CD4-positive, alpha-beta T cell treated with Interleukin-17A for 4 hours (primary cell): ENCODE results near the gene MROH2B.
"Not testable (repeated sequence)": the region's sequence is repeated elsewhere in the genome, so short reads cannot be mapped to it uniquely, and the experiment has no call there.

ENCODE experiments used
- DNase-seq: peaks from one replicate; pipeline ENCODE4 v3.0.0-alpha.2; 2020; ENCODE audit warnings: mixed read lengths

Gene MROH2B

DNA sequence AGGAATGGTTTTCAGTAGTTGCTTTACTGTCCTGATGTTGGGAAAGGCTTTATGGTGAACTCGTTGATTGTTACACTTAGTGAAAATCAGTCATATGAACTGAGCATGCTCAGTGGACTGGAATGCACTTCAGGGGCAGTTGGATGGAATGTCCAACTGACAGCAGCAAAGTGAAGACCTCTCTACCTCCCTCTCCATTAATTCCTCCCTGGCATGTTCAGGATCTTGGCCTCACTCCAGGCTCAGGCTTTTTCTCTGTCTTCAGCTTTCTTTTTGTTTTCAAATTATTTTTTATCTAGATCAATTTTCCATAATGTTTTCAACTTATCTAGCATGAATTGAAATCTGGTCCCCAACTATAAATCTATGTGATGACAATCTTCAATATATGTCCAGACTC lies at the start of gene MROH2B:
Gene MROH2B (minus strand): TSS at position 101 of the 400 bp plus-strand sequence. CDS start 490 bp downstream, outside the sequence.
- no peak for DNase-seq

DNA sequence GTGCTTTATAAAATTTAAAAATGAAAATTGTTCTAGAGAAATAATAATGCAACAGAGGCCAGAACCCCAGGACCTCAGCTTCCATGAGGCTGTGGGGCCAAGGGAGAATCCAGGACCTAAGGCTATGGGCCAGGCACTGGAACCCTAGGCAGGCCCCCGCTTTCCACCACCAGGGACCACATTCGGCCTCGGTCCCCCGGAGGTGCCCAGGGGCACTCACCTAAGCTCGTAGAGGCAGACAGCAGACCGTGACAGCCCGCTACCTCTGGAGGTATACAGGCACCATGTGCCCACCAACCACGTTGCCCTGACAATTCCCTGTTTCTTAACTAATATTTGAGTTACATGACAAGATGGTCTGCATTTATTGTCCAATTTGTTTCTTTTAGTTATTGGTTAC lies 49.5 kb upstream of the MROH2B start:
- DNase-seq: no peak

DNA sequence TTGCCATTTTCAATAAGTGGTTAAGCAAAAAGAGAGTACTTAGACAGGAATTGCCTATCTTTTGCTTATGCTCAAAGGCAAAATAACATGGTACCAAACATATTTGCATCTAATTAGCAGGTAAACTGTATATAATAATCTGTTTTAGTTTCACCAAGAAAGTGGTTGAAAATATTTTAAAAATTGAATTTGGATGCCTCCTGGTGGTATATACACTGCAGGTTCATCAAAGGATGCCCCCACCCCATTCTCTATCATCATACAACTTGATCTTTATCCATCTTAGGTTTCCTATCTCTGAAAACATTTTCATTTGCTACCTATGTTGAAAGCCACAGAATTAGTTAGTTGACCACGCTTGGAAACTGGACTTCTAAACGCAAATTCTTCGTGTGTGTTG lies 47.0 kb upstream of the MROH2B start:
- no peak for DNase-seq

DNA sequence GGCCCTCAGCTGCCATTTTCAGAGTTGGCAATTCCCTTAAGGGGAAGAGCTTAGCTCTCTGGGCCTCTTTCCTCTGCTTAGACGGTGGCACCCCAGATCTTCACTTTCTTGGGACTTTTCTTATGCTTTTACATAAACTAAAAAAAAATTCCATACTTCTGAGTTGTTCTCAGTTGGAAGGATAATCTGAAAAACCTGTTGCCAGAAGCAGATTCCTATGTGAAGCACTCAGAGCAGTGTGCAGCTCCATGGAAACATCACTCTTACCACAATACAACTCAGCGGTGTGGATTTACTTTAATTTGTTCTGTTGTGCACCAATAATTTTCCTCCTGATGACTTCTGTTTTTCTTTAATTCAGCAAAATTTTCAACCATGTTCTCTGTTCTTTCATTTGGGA lies 44.1 kb upstream of the MROH2B start:
- DNase-seq: no peak

DNA sequence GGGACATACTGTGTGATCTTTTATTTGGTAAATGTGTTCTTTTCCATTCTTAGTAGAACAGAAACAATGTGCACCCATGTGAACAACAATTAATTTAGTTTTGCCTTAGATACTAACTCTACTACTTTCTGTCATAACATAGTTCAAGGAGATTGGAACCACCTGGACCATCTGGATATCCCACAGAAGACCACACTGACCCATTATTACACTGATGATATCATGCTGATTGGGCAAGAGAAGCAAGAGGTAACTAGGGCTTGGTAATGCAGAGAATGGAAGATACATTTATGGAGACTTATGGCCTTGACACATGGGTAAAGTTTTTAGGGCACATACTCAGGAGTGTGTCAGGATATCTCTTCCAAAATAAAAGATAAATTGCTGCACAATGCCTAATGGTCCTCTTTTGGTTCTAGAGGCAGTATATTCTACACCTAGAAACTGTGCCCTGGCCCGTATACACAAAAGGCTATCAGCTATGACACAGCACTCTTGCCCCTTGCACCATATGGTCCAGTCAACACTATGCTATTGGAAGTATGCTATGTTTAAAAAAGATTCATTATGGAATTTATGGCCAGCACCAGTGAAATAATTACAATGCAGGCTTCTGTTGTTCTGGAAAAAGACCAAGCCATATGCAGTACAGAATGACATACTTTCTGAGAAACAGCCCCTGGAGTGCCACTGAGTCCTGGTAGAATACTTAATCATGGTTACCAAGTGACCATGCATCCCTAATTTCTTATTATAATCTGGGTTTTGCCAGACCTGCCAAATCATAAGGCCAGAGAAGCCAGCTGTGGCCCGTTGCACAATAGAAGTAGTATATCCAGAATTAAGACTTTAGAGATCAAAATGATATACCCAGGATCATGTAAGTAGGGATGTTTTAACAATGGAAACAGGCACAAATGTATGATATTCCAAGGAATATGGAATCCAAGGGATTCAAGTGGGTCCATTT lies 41.6 kb upstream of the MROH2B start:
- no peak for DNase-seq

DNA sequence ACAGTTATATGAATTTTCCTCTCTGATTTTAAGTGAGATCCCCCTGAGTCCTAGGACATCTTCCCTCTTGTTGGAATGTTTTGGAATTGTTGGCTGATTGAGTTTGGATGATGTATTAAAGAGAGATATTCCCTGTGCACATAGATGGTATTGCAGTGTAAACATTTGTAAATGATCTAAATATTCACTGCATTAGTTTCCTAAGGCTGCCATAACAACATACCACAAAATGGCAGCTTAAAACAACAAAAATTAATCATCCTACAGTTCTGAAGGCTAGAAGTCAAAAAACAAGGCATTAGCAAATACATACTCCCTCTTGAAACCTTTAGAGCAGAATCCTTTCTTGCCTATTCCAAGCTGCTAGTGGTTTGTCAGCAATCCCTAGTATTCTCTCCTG lies 38.0 kb upstream of the MROH2B start:
- DNase-seq: no peak

DNA sequence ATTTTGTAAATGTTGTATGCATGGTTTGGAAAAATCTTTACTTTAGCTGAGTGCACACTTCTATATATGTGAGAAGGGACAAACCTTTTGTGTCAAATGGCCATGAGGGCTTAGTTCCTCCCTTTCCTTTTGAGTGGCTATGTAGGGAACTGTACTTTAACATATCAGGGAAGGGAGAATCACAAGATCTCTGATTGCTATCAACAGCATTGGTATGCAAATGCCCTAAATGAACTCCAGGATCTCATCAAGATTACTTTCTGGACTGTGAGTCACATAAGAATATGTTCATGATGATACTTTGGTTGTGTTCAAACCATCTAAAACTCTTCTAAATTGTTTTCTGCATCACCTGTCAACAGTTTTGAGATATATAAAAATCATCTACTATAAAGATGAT lies 31.2 kb upstream of the MROH2B start:
- no peak for DNase-seq

DNA sequence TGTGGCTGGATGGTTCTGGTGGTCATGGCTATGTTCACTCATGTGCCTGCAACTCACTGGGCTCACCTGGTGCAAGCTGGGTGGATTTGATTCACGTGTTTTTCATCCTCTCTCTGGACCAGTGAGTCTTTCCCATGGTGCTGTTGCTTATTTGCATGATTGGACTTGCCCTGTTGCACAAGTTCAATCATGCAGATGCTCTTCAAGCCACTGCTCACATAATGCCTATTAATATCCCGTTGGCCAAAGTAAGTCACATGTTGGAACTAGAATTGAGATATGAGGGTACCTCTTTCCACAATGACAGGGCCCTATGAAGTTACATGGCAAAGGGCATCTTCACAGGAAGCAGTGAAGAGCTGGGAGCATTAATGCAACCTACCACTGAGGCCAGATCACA lies 26.5 kb upstream of the MROH2B start:
- DNase-seq: no peak

DNA sequence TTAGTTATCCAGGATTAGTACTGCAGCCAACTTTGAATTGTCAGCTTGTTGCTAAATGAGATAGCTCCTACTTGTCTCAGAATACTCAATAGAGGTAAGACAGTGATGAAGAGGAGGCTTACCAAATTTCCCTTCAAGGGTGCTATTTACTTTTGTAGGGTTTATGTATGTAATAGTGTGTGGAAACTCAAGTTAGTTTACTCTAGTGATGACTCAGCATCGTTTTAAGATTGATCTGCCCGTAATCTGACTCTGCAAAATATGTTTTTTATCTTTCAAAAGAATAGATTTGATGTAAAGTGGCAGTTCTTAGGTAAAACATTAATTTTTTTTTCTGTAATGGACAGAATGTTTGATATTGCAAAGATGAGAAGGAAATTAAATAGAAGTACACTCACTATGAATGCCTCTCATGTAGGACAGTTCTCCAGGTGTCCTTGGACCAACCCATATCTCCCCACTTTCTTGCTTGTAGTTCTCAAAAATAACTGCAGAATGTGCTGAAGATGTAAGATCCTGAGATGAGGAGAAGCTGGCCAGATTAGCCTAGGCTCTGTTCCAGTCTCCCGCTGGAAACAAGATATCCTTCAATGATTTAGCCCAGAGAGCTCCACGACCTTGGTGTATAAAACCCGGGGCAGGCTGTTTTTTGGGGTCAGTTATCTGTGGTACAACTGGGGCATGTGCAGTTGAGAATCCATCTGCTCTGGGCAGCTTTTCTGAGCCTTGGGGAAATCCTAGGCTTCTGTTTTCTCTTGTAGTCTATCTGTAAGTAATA lies 24.4 kb upstream of the MROH2B start:
- DNase-seq: no peak

DNA sequence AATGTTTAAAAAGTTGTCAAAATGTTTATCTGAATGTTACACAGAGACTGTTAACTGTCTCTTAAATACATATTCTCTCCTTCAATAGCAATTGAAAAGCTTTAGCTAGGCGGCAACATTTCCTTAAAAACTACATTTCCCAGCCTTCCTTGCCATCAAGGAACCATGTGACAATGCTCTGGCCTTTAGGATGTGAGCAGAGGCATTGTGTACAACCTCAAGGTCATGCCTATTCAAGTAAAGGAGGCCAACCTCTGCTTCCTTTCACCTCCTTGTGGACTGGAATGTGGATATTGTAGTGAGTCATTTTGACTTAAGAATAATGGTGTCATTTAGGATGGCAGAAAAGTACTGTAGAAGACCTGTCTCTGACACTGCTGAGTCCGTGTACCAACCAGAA lies 23.7 kb upstream of the MROH2B start:
- no peak for DNase-seq

DNA sequence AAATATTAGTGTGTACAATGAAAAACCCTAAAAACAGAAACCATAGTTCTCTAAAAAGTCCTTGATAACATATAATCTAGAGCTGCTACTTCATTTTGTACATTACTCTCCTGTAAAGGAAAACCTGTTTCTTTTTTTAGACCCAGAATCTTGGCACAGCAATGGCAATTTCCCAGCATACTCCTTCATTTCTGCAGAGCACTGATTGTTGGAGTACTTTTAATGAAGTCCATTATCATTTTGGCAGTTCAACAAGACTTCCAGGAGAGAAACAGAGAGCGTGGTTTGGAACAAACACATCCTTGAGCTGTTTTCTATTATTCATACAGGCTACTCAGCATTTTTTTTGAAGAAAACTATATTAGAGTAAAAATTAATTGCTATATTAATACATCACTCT lies 22.7 kb upstream of the MROH2B start:
- no peak for DNase-seq

DNA sequence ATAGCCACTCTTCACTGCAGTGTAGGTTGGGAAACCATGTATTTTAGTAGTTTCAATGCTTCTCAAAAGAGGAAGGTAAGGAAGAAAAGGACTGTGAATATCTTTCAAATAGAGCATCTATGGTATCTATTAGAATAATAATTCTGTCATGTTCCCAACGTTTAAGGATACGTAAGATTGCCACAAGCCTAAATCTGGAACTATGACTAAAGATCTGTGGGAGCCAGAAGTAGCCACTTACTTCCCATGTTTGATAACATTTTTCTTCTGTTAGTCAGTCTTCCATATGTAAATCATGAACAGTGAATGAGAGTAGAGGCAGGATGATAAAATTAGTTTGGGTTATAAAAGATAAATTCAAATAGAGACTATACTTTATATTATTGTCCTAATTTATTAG lies 16.3 kb upstream of the MROH2B start:
- no peak for DNase-seq

DNA sequence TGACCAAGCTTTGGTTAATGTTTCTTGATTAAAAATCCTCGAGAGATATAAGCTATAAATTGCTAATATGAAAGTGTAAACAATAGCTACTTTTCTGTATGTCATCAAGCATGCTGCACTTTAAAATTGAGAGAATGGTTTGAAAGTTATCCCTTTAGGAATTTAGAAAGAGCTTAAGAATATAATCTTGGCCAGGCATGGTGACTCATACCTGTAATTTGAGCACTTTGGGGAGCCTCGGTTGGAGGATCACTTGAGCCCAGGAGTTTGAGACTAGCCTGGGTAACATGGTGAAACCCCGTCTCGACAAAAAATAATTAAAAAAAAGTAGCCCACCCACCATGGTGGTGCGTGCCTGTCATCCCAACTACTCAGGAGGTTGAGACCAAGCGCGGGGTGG lies 12.2 kb upstream of the MROH2B start:
- DNase-seq: no peak

DNA sequence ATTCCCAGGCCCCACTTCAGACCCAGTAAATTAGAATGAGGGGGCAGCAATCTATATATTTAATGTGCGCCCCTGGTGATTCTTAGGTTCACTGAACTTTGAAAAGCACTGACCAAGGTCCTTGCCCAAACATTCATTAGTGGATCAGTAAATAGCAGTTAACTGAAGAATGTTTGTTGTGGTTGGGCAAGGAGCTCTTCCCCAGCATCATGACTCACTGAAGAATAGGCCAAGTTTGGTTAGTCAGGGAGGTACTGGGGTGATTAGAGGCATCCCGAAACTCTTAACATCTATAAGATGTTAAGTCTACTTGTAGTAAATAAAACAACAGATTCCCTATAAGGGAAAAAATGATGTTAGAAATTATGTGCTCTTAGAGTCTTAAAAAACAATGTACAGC lies 833 bp upstream of the MROH2B start:
- DNase-seq: no peak

DNA sequence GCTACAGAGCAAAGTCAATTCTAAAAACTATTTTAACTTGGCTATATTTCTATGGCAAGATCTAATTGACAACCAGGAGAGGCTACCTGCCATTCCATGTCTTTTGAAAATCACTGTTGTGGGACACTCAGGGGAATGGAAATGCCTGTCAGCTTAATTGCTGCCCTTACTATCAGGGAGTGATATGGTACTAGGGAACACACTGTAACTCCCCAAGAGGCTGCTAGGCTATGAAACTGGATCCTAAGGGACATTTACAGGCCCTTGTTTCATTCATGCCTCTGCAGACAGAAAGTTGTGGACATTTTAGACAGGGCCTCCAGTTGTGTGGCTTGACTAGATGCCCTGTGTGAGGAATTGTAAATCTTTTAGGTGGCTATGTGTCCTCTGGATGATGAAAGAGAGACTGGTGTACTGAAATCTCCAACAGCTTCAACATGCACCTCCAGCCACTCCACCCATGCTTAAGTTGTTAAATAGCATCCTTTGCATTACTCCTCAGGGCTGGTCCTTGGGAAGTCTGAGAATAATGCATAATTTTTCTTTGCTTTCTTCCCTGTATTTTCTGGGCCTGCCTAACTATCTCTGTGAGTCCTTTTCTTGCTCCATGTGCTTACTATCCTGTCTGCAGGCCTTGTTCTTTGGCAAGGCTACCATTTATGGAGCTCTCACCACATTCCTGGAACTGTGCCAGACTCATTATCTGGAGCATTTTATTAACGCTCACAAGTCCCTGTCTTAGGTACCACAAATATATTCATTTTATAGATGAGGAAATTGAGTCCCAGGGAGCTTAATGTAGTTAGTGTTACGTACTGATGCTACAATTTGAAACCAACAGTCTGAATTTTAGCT lies 3.2 kb downstream of the MROH2B start:
- no peak for DNase-seq

DNA sequence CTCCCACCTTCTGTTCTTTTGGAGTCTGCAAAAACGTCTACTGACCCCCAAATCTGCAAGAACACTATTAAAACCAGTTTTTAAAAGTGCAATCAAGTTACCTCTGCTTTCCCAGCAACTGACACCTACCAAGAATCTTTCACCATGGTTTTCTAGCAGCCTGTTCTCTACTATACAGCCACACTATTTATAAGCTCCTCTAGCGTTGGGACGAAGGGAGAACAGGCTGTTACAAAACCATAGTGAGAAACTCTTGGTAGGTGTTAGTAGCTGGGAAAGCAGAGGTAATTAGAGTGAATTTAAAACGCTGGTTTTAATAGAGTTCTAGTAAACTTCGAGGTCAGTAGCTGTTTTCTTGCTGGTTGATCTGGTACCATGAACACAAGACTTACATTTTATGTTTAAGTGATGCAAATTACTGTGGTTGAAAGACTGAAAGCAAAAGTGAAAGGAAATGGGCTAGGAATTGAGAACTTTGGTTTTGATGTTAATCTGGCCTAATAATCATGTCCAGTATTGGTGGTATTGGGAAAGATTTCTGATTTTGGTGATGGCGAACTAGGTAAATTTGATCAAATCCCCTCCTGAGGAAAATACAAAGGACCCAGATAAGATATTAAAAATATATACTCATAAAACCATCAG lies 5.3 kb downstream of the MROH2B start:
- DNase-seq: no peak

DNA sequence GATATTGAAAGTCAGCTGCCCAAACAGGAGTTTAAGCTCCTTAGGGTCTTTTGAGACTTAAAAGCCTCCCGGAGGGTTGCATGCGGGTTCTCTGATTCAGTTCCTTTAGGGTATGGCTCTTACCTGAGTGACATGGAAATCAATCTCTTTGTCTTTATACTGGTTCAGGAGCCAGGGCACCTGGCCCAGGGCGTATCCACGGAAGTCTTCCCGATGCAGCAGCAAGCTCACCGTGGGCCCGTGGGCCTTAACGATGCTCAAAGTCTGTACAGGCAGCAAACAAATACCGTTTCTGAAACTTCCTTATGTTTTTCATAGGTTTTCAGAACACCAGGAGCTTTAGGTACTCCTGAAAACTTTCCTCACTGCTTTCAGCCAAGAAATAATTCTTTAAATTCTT lies 13.2 kb downstream of the MROH2B start:
- no peak for DNase-seq

DNA sequence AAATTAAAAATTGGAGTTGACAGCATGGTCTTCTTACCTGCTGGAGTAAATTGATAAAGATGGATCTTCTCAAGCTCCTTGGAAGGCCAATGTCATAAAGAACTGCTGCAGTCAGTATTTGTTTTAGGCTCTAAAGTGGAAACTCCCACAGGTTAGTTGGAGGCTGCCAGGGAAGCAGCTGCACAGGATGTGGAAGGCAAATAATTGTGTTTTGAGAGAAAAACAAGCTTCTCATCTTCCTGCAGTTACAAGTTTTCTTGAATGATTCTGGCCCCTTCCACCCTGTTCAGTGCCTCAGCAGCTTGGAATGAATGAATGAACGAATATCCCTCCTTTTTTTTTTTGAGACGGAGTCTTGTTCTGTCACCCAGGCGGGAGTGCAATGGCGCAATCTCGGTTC lies 13.9 kb downstream of the MROH2B start:
- DNase-seq: no peak

DNA sequence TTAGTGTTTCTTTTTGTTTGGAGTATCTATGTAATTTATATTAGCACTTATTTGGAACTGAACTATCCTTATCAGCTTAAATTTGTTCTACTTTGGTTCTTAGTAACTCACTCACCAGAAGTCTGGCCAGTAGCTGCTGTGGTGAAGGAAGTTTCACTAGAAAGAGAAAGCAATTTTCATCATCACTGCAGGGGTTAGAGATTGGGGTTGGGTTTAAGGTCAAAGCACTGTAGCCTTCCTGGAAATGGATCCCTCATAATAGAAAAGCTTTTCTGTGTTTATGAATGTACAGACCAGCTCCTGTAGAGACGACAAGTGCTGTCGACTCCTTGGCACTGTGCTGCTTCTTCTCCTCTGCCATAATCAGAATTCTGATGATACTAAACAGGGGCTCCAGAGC lies 22.2 kb downstream of the MROH2B start:
- no peak for DNase-seq

DNA sequence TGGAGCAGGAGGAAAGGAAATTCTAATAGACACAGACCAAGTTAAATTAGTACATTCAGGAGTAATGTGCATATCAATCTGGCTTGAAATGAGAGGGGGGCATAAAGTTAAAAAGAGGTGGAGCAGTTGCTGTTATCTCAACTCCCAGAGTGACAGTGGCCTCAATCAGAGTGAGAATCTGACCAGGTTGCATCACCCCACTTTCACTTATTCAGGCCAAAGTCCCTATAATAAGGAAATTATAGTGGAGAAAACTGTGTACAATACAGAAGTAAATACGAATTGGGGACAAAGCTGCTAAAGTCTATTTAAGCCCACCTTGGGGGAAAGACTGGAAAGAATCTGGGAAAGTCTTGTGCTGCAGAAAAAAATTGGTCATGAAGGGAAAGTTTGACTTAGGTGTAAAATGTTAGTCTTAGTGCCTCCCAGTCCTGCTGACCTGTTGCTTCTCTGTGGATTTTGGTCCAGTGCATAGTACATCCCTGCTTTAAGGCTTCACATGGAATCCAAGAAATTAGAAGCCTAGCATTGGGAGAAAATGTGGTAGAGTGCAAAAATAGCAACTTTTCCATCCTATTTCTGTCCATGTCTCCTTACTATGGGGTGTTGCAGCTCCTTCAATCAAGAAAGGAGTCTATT lies 27.9 kb downstream of the MROH2B start:
- no peak for DNase-seq

DNA sequence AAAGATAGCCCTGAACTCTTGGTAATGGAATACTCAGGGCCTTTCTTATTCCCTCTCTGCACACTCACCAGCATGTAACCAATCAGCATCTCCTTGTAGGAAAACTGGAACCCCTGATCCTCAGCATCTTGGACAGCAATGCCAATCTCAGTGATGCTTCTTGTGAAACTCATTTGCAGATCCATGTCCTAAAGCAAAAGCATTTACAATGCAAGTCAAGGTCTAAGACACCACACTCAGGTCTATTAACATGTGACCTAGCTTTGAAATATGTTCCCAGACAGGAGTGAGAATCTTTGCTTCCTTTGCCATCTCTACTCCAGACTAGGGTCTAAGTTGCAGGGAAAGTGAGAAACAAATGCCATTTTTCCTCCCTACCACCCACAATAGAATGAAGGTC lies 38.2 kb downstream of the MROH2B start:
- no peak for DNase-seq

DNA sequence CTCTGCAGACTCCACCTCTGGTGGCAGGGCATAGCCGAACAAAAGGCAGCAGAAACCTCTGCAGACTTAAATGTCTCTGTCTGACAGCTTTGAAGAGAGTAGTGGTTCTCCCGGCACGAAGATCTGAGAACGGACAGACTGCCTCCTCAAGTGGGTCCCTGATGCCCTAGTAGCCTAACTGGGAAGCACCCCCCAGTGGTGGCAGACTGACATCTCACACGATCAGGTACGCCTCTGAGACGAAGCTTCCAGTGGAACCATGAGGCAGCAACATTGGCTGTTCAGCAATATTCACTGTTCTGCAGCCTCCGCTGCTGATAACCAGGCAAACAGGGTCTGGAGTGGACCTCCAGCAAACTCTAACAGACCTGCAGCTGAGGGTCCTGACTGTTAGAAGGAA lies 48.5 kb downstream of the MROH2B start:
- not testable (repeated sequence) for DNase-seq
